Measurements from ENCODE around the gene LAMA3.

- TF ChIP-seq POLR2AphosphoS5 (IDR thresholded peaks at IDR 0.05; ENCODE audit: low read depth) (no peak), CREB1 (CRISPR knock-in tag; IDR thresholded peaks at IDR 0.05; ENCODE audit: low read depth) (no peak)
Measured at GRCh38 chr18:23810396-23810795, 121.1 kb downstream of the LAMA3 start.
